Mononuclear cell (primary cell): ENCODE measurements around the gene LPIN1. TPM values are rescaled to one million over a fixed set of nuclear protein-coding genes. Genes with fewer than 3 reads are reported as not detected.
"Not testable (repeated sequence)": the region's sequence is repeated elsewhere in the genome, so short reads cannot be mapped to it uniquely, and the experiment has no call there.

Source experiments
- H3K27me3 ChIP-seq: 2 replicates; pipeline ENCODE4 v1.6.0; 2011; ENCODE audit warnings: low read length, control low read depth; ENCODE audit not compliant: insufficient read depth
- H3K4me1 ChIP-seq: 2 replicates; pipeline ENCODE4 v1.5.1; 2011; ENCODE audit warnings: mild to moderate bottlenecking, low read length, control low read depth; ENCODE audit not compliant: insufficient read depth
- H3K4me3 ChIP-seq: 2 replicates; pipeline ENCODE4 v1.5.1; 2011; ENCODE audit warnings: mild to moderate bottlenecking, low read length, moderate library complexity
- H3K9me3 ChIP-seq: 2 replicates; pipeline ENCODE4 v1.5.1; 2011; ENCODE audit warnings: low read depth, mild to moderate bottlenecking, control low read depth, low read length
- total RNA-seq: library from RNA; depleted of rRNA; stranded (reverse); fragments of >200 nt; gene quantifications from one replicate; pipeline ENCODE4 v1.2.3, GENCODE V29; 2012

Gene LPIN1
- total RNA-seq, 1 donor = 52.8 TPM

- H3K4me1 ChIP-seq = peaks cover 39% of the 10 kb centered on the region
- not testable (repeated sequence) for H3K4me3 ChIP-seq, H3K27me3 ChIP-seq, H3K9me3 ChIP-seq
These were observed 12.9 kb downstream of the LPIN1 start for GRCh38 chr2:11759182-11759975.

GRCh38 chr2:11761259-11761658 lies 14.8 kb downstream of the LPIN1 start:
- Histone ChIP-seq H3K9me3 (no peaks in the 10 kb centered on the region), H3K4me3 (no peak overlapping the region), H3K27me3 (no peaks in the 10 kb centered on the region), H3K4me1 (peaks cover 23% of the 10 kb centered on the region)

GRCh38 chr2:11762031-11762430 lies 15.6 kb downstream of the LPIN1 start:
- Histone ChIP-seq H3K4me1 (peaks cover 23% of the 10 kb centered on the region), H3K4me3 (no peak overlapping the region), H3K27me3 (no peaks in the 10 kb centered on the region), H3K9me3 (no peaks in the 10 kb centered on the region)

- Histone ChIP-seq H3K9me3 (no peaks in the 10 kb centered on the region), H3K4me1 (peaks cover 16% of the 10 kb centered on the region), H3K4me3 (no peak overlapping the region), H3K27me3 (no peaks in the 10 kb centered on the region)
These were observed 16.5 kb downstream of the LPIN1 start for GRCh38 chr2:11762799-11763461.

DNA sequence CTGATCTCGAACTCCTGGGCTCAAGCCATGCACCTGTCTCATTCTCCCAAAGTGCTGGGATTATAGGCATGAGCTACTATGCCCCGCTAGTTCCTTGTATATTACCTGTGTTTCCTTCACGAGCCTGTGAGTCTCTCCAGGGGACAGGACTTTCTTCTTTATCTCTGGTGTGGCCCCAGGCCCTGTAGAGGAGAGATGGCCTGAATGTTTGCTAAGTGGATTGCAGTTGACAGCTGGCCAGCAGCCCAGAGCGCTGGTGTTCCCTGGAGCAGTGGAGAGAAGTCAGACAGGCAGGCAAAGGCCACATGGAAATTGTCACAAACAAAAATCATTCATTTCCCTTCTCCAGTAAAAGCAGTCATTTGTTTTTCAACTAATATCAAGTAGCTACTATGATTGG lies 17.9 kb downstream of the LPIN1 start:
- Histone ChIP-seq H3K4me3 (no peak overlapping the region), H3K9me3 (no peaks in the 10 kb centered on the region), H3K27me3 (no peaks in the 10 kb centered on the region), H3K4me1 (peaks cover 5% of the 10 kb centered on the region)

DNA sequence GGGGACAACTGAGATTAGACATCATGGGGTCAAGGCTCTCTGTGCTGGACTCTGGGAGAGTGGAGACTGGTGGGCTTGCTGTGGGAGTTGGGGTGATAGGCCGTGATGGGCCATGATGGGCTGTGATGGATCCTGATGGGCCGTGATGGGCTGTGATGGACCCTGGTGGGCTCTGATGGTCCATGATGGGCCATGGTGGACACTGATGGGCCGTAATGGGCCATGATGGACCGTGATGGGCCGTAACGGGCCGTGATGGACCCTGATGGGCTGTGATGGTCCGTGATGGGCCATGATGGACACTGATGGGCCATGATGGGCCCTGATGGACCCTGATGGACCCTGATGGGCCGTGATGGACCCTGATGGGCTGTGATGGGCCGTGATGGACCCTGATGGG lies 18.5 kb downstream of the LPIN1 start:
- no peak overlapping the region for H3K4me3 ChIP-seq
- peaks cover 5% of the 10 kb centered on the region for H3K4me1 ChIP-seq
- H3K27me3 ChIP-seq = no peaks in the 10 kb centered on the region
- H3K9me3 ChIP-seq = no peaks in the 10 kb centered on the region

GRCh38 chr2:11765501-11765900 lies 19.1 kb downstream of the LPIN1 start:
- Histone ChIP-seq H3K4me3 (no peak overlapping the region), H3K4me1 (peaks cover 5% of the 10 kb centered on the region), H3K27me3 (no peaks in the 10 kb centered on the region), H3K9me3 (no peaks in the 10 kb centered on the region)

DNA sequence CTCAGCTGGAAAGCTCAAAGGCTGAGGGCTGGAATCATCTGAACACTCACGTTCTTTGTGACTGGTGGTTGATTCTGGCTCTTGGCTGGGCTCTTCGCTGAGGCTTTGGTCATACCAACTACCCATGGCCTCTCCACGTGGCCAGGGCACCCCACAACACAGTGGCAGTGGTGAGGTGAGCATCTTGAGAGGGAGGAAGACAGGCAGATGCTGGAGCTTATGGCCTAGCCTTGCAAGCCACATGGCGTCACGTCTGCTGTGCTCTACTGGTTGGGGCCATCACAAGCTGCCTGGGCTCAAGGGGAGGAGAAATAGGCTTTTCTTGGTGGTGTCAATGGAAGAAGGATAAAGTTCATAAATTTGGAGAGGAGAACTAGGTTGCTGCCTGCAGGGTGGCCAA lies 19.6 kb downstream of the LPIN1 start:
- Histone ChIP-seq H3K4me3 (no peak overlapping the region), H3K27me3 (no peaks in the 10 kb centered on the region), H3K9me3 (no peaks in the 10 kb centered on the region), H3K4me1 (peaks cover 5% of the 10 kb centered on the region)

- Histone ChIP-seq H3K9me3 (no peaks in the 10 kb centered on the region), H3K4me3 (no peak overlapping the region), H3K27me3 (no peaks in the 10 kb centered on the region), H3K4me1 (peaks cover 4% of the 10 kb centered on the region)
These were observed 21.3 kb downstream of the LPIN1 start for GRCh38 chr2:11767779-11768178.

DNA sequence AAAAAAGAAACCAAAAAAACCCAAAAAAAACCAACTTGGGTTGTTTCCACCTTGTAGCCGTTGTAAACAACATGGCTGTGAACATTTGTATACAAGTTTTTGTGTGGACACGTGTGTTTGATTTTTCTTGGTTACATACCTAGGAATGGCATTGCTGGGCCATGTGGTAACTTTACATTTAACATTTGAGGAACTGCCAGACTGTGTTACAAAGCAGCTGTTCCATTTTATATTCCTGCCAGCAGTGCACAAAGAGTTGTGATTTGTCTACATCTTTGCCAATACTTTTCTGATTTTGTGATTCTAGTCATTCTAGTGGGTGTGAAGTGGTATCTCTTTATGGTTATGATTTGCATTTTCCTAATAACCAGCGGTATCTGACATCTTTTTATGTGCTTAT lies 22.5 kb downstream of the LPIN1 start:
- H3K4me3 ChIP-seq = no peak overlapping the region
- H3K4me1 ChIP-seq = no peaks in the 10 kb centered on the region
- no peaks in the 10 kb centered on the region for H3K9me3 ChIP-seq
- no peaks in the 10 kb centered on the region for H3K27me3 ChIP-seq

DNA sequence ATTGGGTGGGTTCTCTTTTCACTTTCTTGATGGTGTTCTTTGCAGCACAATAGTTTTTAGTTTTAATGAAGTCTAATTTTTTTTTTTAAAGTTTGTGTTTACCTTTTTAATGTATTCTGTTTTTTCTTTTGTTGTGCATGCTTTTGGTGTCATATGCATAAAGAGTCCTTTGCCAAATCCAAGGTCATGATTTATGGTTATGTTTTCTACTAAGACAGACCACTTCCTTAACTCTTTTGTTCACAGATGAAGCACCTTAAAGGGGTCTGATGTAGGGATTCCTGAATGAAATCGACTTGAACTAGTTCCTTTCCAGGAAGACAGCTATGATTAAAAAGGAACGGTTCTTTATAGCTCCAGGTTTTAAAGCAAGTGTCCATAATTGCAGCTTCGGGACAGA lies 23.1 kb downstream of the LPIN1 start:
- Histone ChIP-seq H3K4me1 (no peaks in the 10 kb centered on the region), H3K9me3 (no peaks in the 10 kb centered on the region), H3K4me3 (no peak overlapping the region), H3K27me3 (no peaks in the 10 kb centered on the region)

DNA sequence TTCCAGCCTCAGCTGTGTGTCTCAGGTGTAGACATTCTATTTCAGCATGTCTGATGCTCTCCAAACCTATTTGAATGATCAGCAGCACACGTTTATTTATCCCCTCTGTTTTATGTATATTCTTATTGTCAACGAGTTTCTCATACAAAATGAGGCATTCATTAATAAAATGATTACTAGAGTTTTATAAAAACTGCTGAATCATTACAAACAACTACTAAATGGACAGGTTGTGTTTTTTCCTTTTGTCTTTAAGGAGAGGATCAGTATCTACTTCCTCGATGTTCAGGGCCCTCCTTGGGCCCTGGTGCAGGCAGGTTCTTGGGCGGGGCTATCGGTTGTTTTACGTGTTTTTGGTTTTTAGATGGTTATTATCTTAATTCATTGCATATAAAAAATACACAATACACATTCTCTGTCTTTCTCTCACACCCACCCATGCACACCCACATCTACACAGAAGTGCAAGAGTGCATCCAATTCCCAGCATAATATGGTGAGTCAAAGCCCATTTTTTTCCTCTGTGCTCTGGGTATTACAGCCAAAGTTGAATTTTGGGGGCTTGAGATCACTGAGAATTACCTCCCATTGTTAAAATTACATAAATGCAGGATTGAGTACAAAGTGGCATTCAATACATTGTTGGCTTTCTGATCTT lies 24.2 kb downstream of the LPIN1 start:
- H3K4me1 ChIP-seq = peaks cover 8% of the 10 kb centered on the region
- H3K27me3 ChIP-seq = no peaks in the 10 kb centered on the region
- no peak overlapping the region for H3K4me3 ChIP-seq
- no peaks in the 10 kb centered on the region for H3K9me3 ChIP-seq

DNA sequence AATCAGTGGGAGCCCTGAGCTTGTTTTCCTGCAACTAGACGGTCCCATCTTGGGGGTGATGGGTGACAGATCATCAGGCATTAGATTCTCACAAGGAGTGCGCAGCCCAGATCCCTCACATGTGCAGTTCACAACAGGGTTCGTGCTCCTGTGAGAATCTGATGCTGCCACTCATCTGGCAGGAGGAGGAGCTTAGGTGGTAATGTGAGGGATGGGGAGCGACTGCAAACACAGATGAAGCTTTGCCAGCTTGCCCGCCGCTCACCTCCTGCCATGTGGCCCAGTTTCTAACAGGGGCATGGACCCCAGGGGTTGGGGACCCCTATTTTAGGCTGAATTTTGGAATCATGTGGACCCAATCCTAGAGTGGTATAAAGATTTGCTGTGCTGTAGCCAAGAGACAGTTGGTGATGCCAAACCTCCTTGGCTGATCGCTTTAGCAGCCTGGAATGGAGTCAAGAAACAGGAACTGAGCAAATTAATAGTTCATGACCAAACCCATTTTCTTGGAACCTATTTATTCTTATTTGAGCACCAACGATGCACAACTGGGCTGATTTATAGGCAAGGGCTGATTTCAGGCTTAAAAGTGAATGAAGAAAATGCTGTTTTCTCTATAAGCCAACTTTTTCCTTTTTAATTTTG lies 25.7 kb downstream of the LPIN1 start:
- Histone ChIP-seq H3K9me3 (no peaks in the 10 kb centered on the region), H3K27me3 (no peaks in the 10 kb centered on the region), H3K4me3 (no peak overlapping the region), H3K4me1 (peaks cover 8% of the 10 kb centered on the region)

DNA sequence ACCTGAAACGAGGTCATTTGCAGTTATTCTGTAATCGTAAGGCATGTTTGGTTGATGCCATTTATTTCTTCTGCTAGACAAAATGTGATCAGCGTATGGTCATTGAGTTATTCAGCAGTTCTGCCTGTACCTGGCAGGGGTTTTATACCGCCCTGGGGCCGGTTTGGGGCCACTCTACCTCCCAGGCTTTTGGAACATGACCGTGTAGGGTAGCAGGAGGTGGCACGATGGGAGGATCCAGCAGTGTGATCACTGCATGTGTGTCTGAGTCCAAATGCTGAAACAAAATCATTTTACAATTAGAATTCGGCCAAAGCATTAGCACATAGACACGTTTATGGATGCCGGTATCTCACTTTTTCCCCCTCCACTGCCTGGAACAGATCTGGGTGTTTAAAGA lies 26.7 kb downstream of the LPIN1 start:
- Histone ChIP-seq H3K4me1 (peaks cover 13% of the 10 kb centered on the region), H3K4me3 (no peak overlapping the region), H3K27me3 (no peaks in the 10 kb centered on the region), H3K9me3 (no peaks in the 10 kb centered on the region)
